ENCODE measurements around the gene TSNAXIP1. TPM values are rescaled to one million over a fixed set of nuclear protein-coding genes. Genes with fewer than 3 reads are reported as not detected.
A peak's percentile ranks its signal among the peaks of the same experiment; 100 is the strongest.

TSNAXIP1 gene
- total and polyA plus RNA-seq, 12 donors = 0.15 to 1.2 (median 0.56) TPM

DNA sequence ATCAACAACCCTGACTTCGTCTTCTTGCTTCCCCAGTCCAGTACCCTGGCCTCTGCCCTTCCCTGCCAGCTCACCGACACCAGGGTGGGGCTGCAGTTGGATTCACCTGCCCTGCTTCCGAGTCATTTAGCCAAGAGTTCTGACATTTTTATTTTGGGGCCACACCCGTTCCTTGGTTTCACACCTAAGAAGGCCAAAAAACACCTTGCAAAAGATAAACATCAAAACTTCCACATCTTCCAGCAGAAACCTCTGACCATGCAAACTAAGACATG, 45.8 kb upstream of the TSNAXIP1 start:
- H3K4me1 ChIP-seq = peaks cover 0 to 17% (median 5%) of the 10 kb centered on the region in 9 donors
- peaks cover 0 to 58% (median 4%) of the 10 kb centered on the region in 9 donors for H3K36me3 ChIP-seq
- no peak overlapping the region for H3K4me3 ChIP-seq
- DNase-seq = no peak
- H3K9me3 ChIP-seq = no peaks in the 10 kb centered on the region
- WGBS, 2 donors = 88 to 91% methylated on average over 4 of the region's 4 CpGs
- no peak for ATAC-seq
- intact Hi-C loops (cut with DNase I) = no loop called here
- TF ChIP-seq, protein P1, sequence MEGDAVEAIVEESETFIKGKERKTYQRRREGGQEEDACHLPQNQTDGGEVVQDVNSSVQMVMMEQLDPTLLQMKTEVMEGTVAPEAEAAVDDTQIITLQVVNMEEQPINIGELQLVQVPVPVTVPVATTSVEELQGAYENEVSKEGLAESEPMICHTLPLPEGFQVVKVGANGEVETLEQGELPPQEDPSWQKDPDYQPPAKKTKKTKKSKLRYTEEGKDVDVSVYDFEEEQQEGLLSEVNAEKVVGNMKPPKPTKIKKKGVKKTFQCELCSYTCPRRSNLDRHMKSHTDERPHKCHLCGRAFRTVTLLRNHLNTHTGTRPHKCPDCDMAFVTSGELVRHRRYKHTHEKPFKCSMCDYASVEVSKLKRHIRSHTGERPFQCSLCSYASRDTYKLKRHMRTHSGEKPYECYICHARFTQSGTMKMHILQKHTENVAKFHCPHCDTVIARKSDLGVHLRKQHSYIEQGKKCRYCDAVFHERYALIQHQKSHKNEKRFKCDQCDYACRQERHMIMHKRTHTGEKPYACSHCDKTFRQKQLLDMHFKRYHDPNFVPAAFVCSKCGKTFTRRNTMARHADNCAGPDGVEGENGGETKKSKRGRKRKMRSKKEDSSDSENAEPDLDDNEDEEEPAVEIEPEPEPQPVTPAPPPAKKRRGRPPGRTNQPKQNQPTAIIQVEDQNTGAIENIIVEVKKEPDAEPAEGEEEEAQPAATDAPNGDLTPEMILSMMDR (IDR thresholded peaks at IDR 0.05) = no peak
- H3K27me3 ChIP-seq = no peaks in the 10 kb centered on the region
- H3K27ac ChIP-seq = no peak overlapping the region

DNA sequence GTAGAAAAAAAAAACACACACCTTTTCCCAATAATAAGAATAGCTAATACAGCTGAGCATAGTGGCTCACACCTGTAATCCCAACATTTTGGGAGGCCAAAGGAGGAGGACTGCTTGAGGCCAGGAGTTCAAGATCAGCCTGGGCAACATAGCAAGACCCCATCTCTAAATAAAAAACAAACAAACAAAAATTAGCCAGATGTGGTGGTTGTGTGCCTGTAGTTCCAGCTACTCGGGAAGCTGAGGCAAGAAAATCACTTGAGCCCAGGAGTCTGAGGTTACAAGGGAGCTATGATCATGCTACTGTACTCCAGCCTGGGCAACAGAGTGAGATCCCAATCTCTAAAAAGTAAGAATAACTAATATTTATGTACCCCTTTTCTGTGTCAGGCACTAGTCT, 44.8 kb upstream of the TSNAXIP1 start:
- TF ChIP-seq, protein P1 (IDR thresholded peaks at IDR 0.05) = no peak
- Histone ChIP-seq H3K36me3 (peaks cover 0 to 61% (median 0%) of the 10 kb centered on the region in 9 donors), H3K4me3 (no peak overlapping the region), H3K27me3 (no peaks in the 10 kb centered on the region), H3K27ac (no peak overlapping the region), H3K4me1 (peaks cover 0 to 17% (median 5%) of the 10 kb centered on the region in 9 donors), H3K9me3 (no peaks in the 10 kb centered on the region)
- DNase-seq (no peak), ATAC-seq (no peak)
- 97 to 100% methylated on average over 1 of the region's 1 CpG for WGBS, 2 donors
- intact Hi-C loops (cut with DNase I) = no loop called here

DNA sequence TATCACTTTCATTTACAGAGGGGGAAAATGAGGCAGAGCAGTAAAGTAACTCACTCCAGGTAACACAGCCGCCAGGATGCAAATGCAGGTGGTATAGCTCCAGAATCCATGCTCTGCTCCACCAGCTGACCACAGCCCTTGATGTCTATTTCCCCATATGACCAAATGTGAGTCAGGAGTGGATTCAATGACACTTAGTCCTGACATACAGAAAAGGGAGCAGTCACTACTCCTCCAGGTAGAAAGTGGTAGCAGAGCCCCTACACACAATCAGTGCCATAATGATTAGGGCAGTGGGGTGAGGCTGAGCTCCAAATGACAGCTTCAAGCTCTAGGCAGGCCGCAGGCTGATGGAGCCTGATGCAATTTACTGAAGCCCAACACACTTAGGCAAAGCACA, 44.3 kb upstream of the TSNAXIP1 start:
- Histone ChIP-seq H3K4me3 (no peak overlapping the region), H3K36me3 (peaks cover 0 to 57% (median 0%) of the 10 kb centered on the region in 9 donors), H3K9me3 (no peaks in the 10 kb centered on the region), H3K27ac (no peak overlapping the region), H3K27me3 (no peaks in the 10 kb centered on the region), H3K4me1 (peaks cover 0 to 17% (median 5%) of the 10 kb centered on the region in 9 donors)
- no peak for DNase-seq
- intact Hi-C loops (cut with DNase I) = no loop called here
- TF ChIP-seq, protein P1 (IDR thresholded peaks at IDR 0.05) = no peak
- ATAC-seq = no peak
- 98% methylated on average over 2 of the region's 2 CpGs for WGBS, 2 donors

DNA sequence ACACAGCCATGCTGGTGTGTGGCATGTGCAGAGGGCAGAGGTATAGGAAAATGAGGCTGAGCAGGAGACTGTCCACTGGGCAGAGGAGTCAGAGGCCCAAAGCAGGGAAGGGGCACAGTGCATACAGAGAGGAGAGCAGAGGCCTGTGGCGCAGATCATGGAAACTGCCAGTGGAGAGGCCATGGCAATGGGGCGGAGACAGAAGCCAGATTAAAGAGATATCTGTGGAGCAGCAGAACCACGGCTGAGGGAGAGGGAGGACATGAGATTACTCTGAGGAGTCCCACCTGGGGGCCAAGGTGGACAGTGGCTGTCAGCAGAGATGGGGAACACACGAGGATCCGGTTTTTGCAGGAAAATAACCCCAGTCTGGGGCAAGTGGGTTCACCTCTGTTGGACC, 43.6 kb upstream of the TSNAXIP1 start:
- TF ChIP-seq, protein P1 (IDR thresholded peaks at IDR 0.05) = no peak
- 91 to 95% methylated on average over 5 of the region's 5 CpGs for WGBS, 2 donors
- ATAC-seq = peak in 1 of 8 donors; percentile 38

More for the DNA sequence above, 43.6 kb upstream of the TSNAXIP1 start:
- Histone ChIP-seq H3K27ac (no peak overlapping the region), H3K27me3 (no peaks in the 10 kb centered on the region), H3K4me3 (no peak overlapping the region), H3K36me3 (peaks cover 0 to 50% (median 0%) of the 10 kb centered on the region in 9 donors), H3K9me3 (no peaks in the 10 kb centered on the region), H3K4me1 (peaks cover 0 to 17% (median 5%) of the 10 kb centered on the region in 9 donors)
- no peak for DNase-seq
- intact Hi-C loops (cut with DNase I) = no loop called here
